PC-3 (cell line): Measurements from ENCODE around the gene ADAMTS17. TPM values are rescaled to one million over a fixed set of nuclear protein-coding genes. Genes with fewer than 3 reads are reported as not detected.

Experiments used
- ATAC-seq: fragments of 200-7000 bp; cut with Tn5 transposase; 2 replicates; pipeline ENCODE4 v1.9.1; 2020; ENCODE audit warnings: mild to moderate bottlenecking, moderate library complexity
- BruUV-seq: library from RNA; stranded (reverse); fragments of 400-500 nt; replicated peaks from 2 replicates; lab custom pipeline; 2021; lab: Mats Ljungman, UMichigan
- CTCF ChIA-PET: fragments of 300-600 bp; sonication (Branson Sonifier 250); formaldehyde crosslinking; loops from one replicate; lab custom pipeline; 2022; ENCODE audit warnings: antibody characterized with exemption; lab: Charles Lee
- POLR2A ChIA-PET: fragments of 300-600 bp; sonication (Branson Sonifier 250); formaldehyde crosslinking; loops from one replicate; lab custom pipeline; 2022; ENCODE audit warnings: antibody characterized with exemption; ENCODE audit not compliant: unreplicated experiment; lab: Charles Lee
- DNase-seq: peaks from one replicate; pipeline ENCODE4 v3.0.0-alpha.2; 2015
- H2AFZ ChIP-seq: fragments of 300-600 bp; sonication (generic); 2 replicates; pipeline ENCODE4 v1.6.0; 2016; ENCODE audit warnings: antibody characterized with exemption, low read length
- H3F3A ChIP-seq: fragments of 300-600 bp; sonication (generic); one replicate; pipeline ENCODE4 v1.6.0; 2017; ENCODE audit warnings: antibody characterized with exemption, low read length, control low read depth, mild to moderate bottlenecking; ENCODE audit not compliant: unreplicated experiment
- H3K27ac ChIP-seq: fragments of 300-600 bp; sonication (generic); 2 replicates; pipeline ENCODE4 v1.5.1; 2016; ENCODE audit warnings: mild to moderate bottlenecking, low read length
- H3K27me3 ChIP-seq: fragments of 300-600 bp; sonication (generic); 2 replicates; pipeline ENCODE4 v1.6.1; 2016; ENCODE audit warnings: low read length, mixed read lengths
- H3K36me3 ChIP-seq: fragments of 300-600 bp; sonication (generic); 2 replicates; pipeline ENCODE4 v1.6.1; 2016; ENCODE audit warnings: low read depth, mixed run types, low read length, mixed read lengths
- H3K4me1 ChIP-seq: fragments of 300-600 bp; sonication (generic); 2 replicates; pipeline ENCODE4 v1.5.1; 2016; ENCODE audit warnings: low read length; ENCODE audit not compliant: insufficient read depth
- H3K4me2 ChIP-seq: fragments of 300-600 bp; sonication (generic); 2 replicates; pipeline ENCODE4 v1.6.0; 2016; ENCODE audit warnings: low read length
- H3K4me3 ChIP-seq: fragments of 300-600 bp; sonication (generic); 2 replicates; pipeline ENCODE4 v1.5.1; 2016; ENCODE audit warnings: mild to moderate bottlenecking, low read length, mixed read lengths
- H3K79me2 ChIP-seq: fragments of 300-600 bp; sonication (generic); 2 replicates; pipeline ENCODE4 v1.6.1; 2017; ENCODE audit warnings: low read length, mixed read lengths
- H3K9ac ChIP-seq: fragments of 300-600 bp; sonication (generic); 2 replicates; pipeline ENCODE4 v1.6.0; 2016; ENCODE audit warnings: mild to moderate bottlenecking, low read length
- H3K9me2 ChIP-seq: fragments of 300-600 bp; sonication (generic); replicated peaks from 2 replicates; pipeline ENCODE4 v1.6.1; 2016; ENCODE audit warnings: mixed run types, low read length, mixed read lengths
- H3K9me3 ChIP-seq: fragments of 300-600 bp; sonication (generic); 2 replicates; pipeline ENCODE4 v1.6.1; 2016; ENCODE audit warnings: low read length, mixed read lengths
- H4K20me1 ChIP-seq: fragments of 300-600 bp; sonication (generic); 2 replicates; pipeline ENCODE4 v1.6.1; 2016; ENCODE audit warnings: low read length, mixed read lengths
- CTCF ChIP-seq: fragments of 300-600 bp; sonication (generic); conservative IDR thresholded peaks from 2 replicates; pipeline ENCODE4 v1.5.1; 2017; ENCODE audit warnings: antibody characterized with exemption, low read depth, mild to moderate bottlenecking, low read length
- EZH2 ChIP-seq: fragments of 300-600 bp; sonication (generic); IDR thresholded peaks from one replicate; pipeline ENCODE4 v1.6.1; 2017; ENCODE audit warnings: antibody characterized with exemption, mild to moderate bottlenecking, low read length; ENCODE audit not compliant: unreplicated experiment
- EZH2phosphoT487 ChIP-seq: fragments of 300-600 bp; sonication (generic); IDR thresholded peaks from 2 replicates; pipeline ENCODE4 v1.6.1; 2018; ENCODE audit warnings: mild to moderate bottlenecking, antibody characterized with exemption, low read length, borderline replicate concordance
- intact Hi-C: fragments of 100-400 bp; cut with micrococcal nuclease; formaldehyde crosslinking; loops from 2 replicates; pipeline ENCODE4 v1.9.0; 2023
- total RNA-seq: library from RNA; depleted of rRNA; stranded (reverse); fragments of >200 nt; gene quantifications from 2 replicates; pipeline ENCODE4 v1.2.3, GENCODE V29; 2014

Gene ADAMTS17
- total RNA-seq, 1 experiment from 2014 or later, result 6.9 TPM

- intact Hi-C loops, result no loop called here
- no peaks in the 10 kb centered on the region for H3K79me2 ChIP-seq
- H3K4me2 ChIP-seq, result no peak overlapping the region
- no peaks in the 10 kb centered on the region for H3F3A ChIP-seq
- no peaks in the 10 kb centered on the region for H3K36me3 ChIP-seq
- no peak for TF ChIP-seq EZH2phosphoT487
- no peak for TF ChIP-seq EZH2
- TF ChIP-seq CTCF, result no peak
- H3K27me3 ChIP-seq, result no peaks in the 10 kb centered on the region
- no peak overlapping the region for H3K27ac ChIP-seq
- peaks cover 15% of the 10 kb centered on the region for H3K4me1 ChIP-seq
- H3K9me2 ChIP-seq, result no peaks in the 10 kb centered on the region
- H2AFZ ChIP-seq, result no peak overlapping the region
- no peak overlapping the region for H3K9ac ChIP-seq
- H4K20me1 ChIP-seq, result no peaks in the 10 kb centered on the region
- no TSS peak for BruUV-seq
- POLR2A ChIA-PET, result no interaction called here
- no peaks in the 10 kb centered on the region for H3K9me3 ChIP-seq
- H3K4me3 ChIP-seq, result no peak overlapping the region
- DNase-seq (peak; percentile 59), ATAC-seq (no peak)
- CTCF ChIA-PET, result no interaction called here
These were observed 409.8 kb downstream of the ADAMTS17 start for GRCh38 chr15:99931703-99932603.

GRCh38 chr15:99930696-99931095, 411.1 kb downstream of the ADAMTS17 start:
- Histone ChIP-seq H3K27me3 (no peaks in the 10 kb centered on the region), H3K9me2 (no peaks in the 10 kb centered on the region), H3F3A (no peaks in the 10 kb centered on the region), H3K4me1 (peaks cover 15% of the 10 kb centered on the region), H3K36me3 (no peaks in the 10 kb centered on the region), H4K20me1 (no peaks in the 10 kb centered on the region), H3K9ac (no peak overlapping the region), H2AFZ (no peak overlapping the region), H3K79me2 (no peaks in the 10 kb centered on the region), H3K4me3 (no peak overlapping the region), H3K4me2 (no peak overlapping the region), H3K27ac (no peak overlapping the region), H3K9me3 (no peaks in the 10 kb centered on the region)
- DNase-seq (no peak), ATAC-seq (no peak)
- CTCF ChIA-PET, result no interaction called here
- no peak for TF ChIP-seq EZH2phosphoT487
- TF ChIP-seq EZH2, result no peak
- TF ChIP-seq CTCF, result no peak
- BruUV-seq, result no TSS peak
- POLR2A ChIA-PET, result no interaction called here
- intact Hi-C loops, result no loop called here

GRCh38 chr15:99929266-99929665, 412.5 kb downstream of the ADAMTS17 start:
- ChIA-PET CTCF (no interaction called here), POLR2A (no interaction called here)
- TF ChIP-seq EZH2, result no peak
- TF ChIP-seq CTCF, result no peak
- TF ChIP-seq EZH2phosphoT487, result no peak
- no peak overlapping the region for H3K9ac ChIP-seq
- no peaks in the 10 kb centered on the region for H3K9me2 ChIP-seq
- H3K4me2 ChIP-seq, result 0 out of 2 replicates have a peak overlapping the region, but pooled peaks have one; percentile 87
- no peak overlapping the region for H3K4me3 ChIP-seq
- ATAC-seq, result no peak
- no peak overlapping the region for H2AFZ ChIP-seq
- H3K27me3 ChIP-seq, result no peaks in the 10 kb centered on the region
- H3K9me3 ChIP-seq, result no peaks in the 10 kb centered on the region
- BruUV-seq, result no TSS peak
- peaks cover 15% of the 10 kb centered on the region for H3K4me1 ChIP-seq
- no peaks in the 10 kb centered on the region for H3K36me3 ChIP-seq
- no peaks in the 10 kb centered on the region for H4K20me1 ChIP-seq
- H3K79me2 ChIP-seq, result no peaks in the 10 kb centered on the region
- intact Hi-C loops, result loop anchor here (2.0 to 10.0 kb wide), 5 partner anchors 30 to 453 kb away; no protein-coding TSS in a partner anchor
- no peak for DNase-seq
- no peak overlapping the region for H3K27ac ChIP-seq
- no peaks in the 10 kb centered on the region for H3F3A ChIP-seq
